GM19238 (cell line): Measurements from ENCODE around the gene CXCL10.
"Not testable (repeated sequence)": the region's sequence is repeated elsewhere in the genome, so short reads cannot be mapped to it uniquely, and the experiment has no call there.

Source experiments
- DNase-seq: peaks from one replicate; pipeline ENCODE4 v3.0.0; 2011; ENCODE audit warnings: low spot score; ENCODE audit not compliant: insufficient read length

The CXCL10 gene

GRCh38 chr4:76023389-76023788 is at the start of gene CXCL10:
Gene CXCL10 (minus strand): TSS chr4:76023497. CDS start chr4:76023431, 66 bp downstream.
- DNase-seq, result no peak

- DNase-seq, result no peak
Observed at GRCh38 chr4:76072760-76073159, 49.5 kb upstream of the CXCL10 start.

GRCh38 chr4:76067652-76068286 is 44.5 kb upstream of the CXCL10 start:
- peak; percentile 37 for DNase-seq

- DNase-seq, result no peak
Observed at GRCh38 chr4:76066546-76066945, 43.2 kb upstream of the CXCL10 start.

GRCh38 chr4:76061982-76062381 is 38.7 kb upstream of the CXCL10 start:
- no peak for DNase-seq

GRCh38 chr4:76061421-76061820 is 38.1 kb upstream of the CXCL10 start:
- DNase-seq, result no peak

- DNase-seq, result no peak
Observed at GRCh38 chr4:76060506-76060905, 37.2 kb upstream of the CXCL10 start.

GRCh38 chr4:76059750-76060149 is 36.5 kb upstream of the CXCL10 start:
- no peak for DNase-seq

GRCh38 chr4:76058888-76059426 is 35.7 kb upstream of the CXCL10 start:
- DNase-seq, result no peak

GRCh38 chr4:76058302-76058701 is 35.0 kb upstream of the CXCL10 start:
- no peak for DNase-seq

- DNase-seq, result no peak
Observed at GRCh38 chr4:76055421-76055820, 32.1 kb upstream of the CXCL10 start.

GRCh38 chr4:76055016-76055415 is 31.7 kb upstream of the CXCL10 start:
- peak; percentile 54 for DNase-seq

GRCh38 chr4:76053730-76054129 is 30.4 kb upstream of the CXCL10 start:
- DNase-seq, result no peak

- not testable (repeated sequence) for DNase-seq
Observed at GRCh38 chr4:76050560-76051050, 27.3 kb upstream of the CXCL10 start.

GRCh38 chr4:76049860-76050416 is 26.6 kb upstream of the CXCL10 start:
- DNase-seq, result not testable (repeated sequence)

GRCh38 chr4:76044686-76045085 is 21.4 kb upstream of the CXCL10 start:
- DNase-seq, result not testable (repeated sequence)

- not testable (repeated sequence) for DNase-seq
Observed at GRCh38 chr4:76043306-76043705, 20.0 kb upstream of the CXCL10 start.

GRCh38 chr4:76042241-76042998 is 19.1 kb upstream of the CXCL10 start:
- not testable (repeated sequence) for DNase-seq

- no peak for DNase-seq
Observed at GRCh38 chr4:76036855-76037254, 13.6 kb upstream of the CXCL10 start.

GRCh38 chr4:76035799-76036380 is 12.6 kb upstream of the CXCL10 start, which contains the start of gene CXCL11:
Gene CXCL11 (minus strand): TSS chr4:76036070. CDS start chr4:76035987, 83 bp downstream.
- DNase-seq, result no peak

GRCh38 chr4:76035141-76035540 is 11.8 kb upstream of the CXCL10 start:
- no peak for DNase-seq

GRCh38 chr4:76029300-76029699 is 6.0 kb upstream of the CXCL10 start:
- DNase-seq, result no peak
